Liver (tissue), 9 donors: Measurements from ENCODE around the gene ATG9A. TPM values are rescaled to one million over a fixed set of nuclear protein-coding genes. Genes with fewer than 3 reads are reported as not detected.

Source experiments
- DNase-seq: peaks from one replicate; pipeline ENCODE4 v3.0.0-alpha.2; 2017; ENCODE audit warnings: low spot score
- H3K27ac ChIP-seq, 2 donors: one replicate each; pipeline ENCODE4 v1.7.0; 2013; ENCODE audit warnings: inconsistent platforms in 2 of 2, low read length in 2 of 2, control low read depth in 1 of 2, low read depth in 1 of 2, mild to moderate bottlenecking in 1 of 2
- H3K27me3 ChIP-seq, 4 donors: one replicate each; pipeline versions ENCODE4 v1.6.1 to v1.7.0; 2013; ENCODE audit warnings: low read length in 3 of 4, inconsistent platforms in 1 of 4, mild to moderate bottlenecking in 1 of 4, moderate library complexity in 1 of 4; ENCODE audit not compliant: control insufficient read depth in 4 of 4, insufficient read depth in 4 of 4
- H3K36me3 ChIP-seq, 4 donors: one replicate each; pipeline versions ENCODE4 v1.6.1 to v1.7.0; 2013; ENCODE audit warnings: low read length in 3 of 4, mild to moderate bottlenecking in 3 of 4, low read depth in 1 of 4, moderate library complexity in 1 of 4; ENCODE audit not compliant: control insufficient read depth in 4 of 4, insufficient read depth in 3 of 4
- H3K4me1 ChIP-seq, 4 donors: one replicate each; pipeline versions ENCODE4 v1.6.1 to v1.7.0; 2013; ENCODE audit warnings: low read length in 3 of 4, mild to moderate bottlenecking in 3 of 4, moderate library complexity in 1 of 4; ENCODE audit not compliant: control insufficient read depth in 4 of 4, insufficient read depth in 4 of 4
- H3K4me3 ChIP-seq, 3 donors: one replicate each; pipeline versions ENCODE4 v1.6.1 to v1.7.0; 2013; ENCODE audit warnings: low read length in 3 of 3, control low read depth in 1 of 3, low read depth in 1 of 3, mild to moderate bottlenecking in 1 of 3
- H3K9ac ChIP-seq, 2 donors: one replicate each; pipeline ENCODE4 v1.7.0; 2013; ENCODE audit warnings: low read length in 2 of 2, mild to moderate bottlenecking in 2 of 2, moderate library complexity in 2 of 2, control low read depth in 1 of 2, low read depth in 1 of 2
- H3K9me3 ChIP-seq, 4 donors: one replicate each; pipeline versions ENCODE4 v1.6.1 to v1.7.0; 2013; ENCODE audit warnings: low read length in 3 of 4; ENCODE audit not compliant: control insufficient read depth in 4 of 4
- ATF3 ChIP-seq: IDR thresholded peaks from 2 replicates; pipeline ENCODE4 v1.6.1; 2016; ENCODE audit warnings: antibody characterized with exemption
- FOXA1 ChIP-seq: IDR thresholded peaks from 2 replicates; pipeline ENCODE4 v1.6.1; 2016; ENCODE audit warnings: antibody characterized with exemption
- GABPA ChIP-seq, 2 donors: IDR thresholded peaks in 1 of 2; conservative IDR thresholded peaks in 1 of 2; 2 replicates each; pipeline ENCODE4 v1.6.1; 2016; ENCODE audit warnings: antibody characterized with exemption in 2 of 2, mild to moderate bottlenecking in 1 of 2, moderate library complexity in 1 of 2
- HNF4G ChIP-seq: IDR thresholded peaks from 2 replicates; pipeline ENCODE4 v1.6.1; 2016; ENCODE audit warnings: antibody characterized with exemption
- JUND ChIP-seq, 2 donors: IDR thresholded peaks; 2 replicates each; pipeline ENCODE4 v1.6.1; 2016; ENCODE audit warnings: antibody characterized with exemption in 2 of 2
- MAX ChIP-seq: IDR thresholded peaks from 2 replicates; pipeline ENCODE4 v1.6.1; 2016; ENCODE audit warnings: antibody characterized with exemption
- SP1 ChIP-seq: IDR thresholded peaks from 2 replicates; pipeline ENCODE4 v1.6.1; 2018; ENCODE audit warnings: antibody characterized with exemption, mild to moderate bottlenecking
- TAF1 ChIP-seq: conservative IDR thresholded peaks from 2 replicates; pipeline ENCODE4 v1.6.1; 2016; ENCODE audit warnings: antibody characterized with exemption, mild to moderate bottlenecking
- YY1 ChIP-seq: IDR thresholded peaks from 2 replicates; pipeline ENCODE4 v1.6.1; 2016; ENCODE audit warnings: antibody characterized with exemption, mild to moderate bottlenecking
- ZBTB33 ChIP-seq: IDR thresholded peaks from 2 replicates; pipeline ENCODE4 v1.6.1; 2016; ENCODE audit warnings: antibody characterized with exemption
- WGBS: extraction: QIAGEN DNeasy Blood & Tissue Kit; methylation state at CpG from one replicate; pipeline ENCODE4 v1.1.7; 2013; 5-methylcytosine and 5-hydroxymethylcytosine counted together
- polyA plus RNA-seq, 2 donors: library from polyadenylated mRNA; stranded (reverse) in 1 of 2; unstranded in 1 of 2; fragments of 200-250 nt in 1 of 2; fragments of >200 nt in 1 of 2; fragmentation: Nextera tagmentation in 1 of 2; extraction: Ambion mirVana in 1 of 2; gene quantifications; one replicate each; pipeline versions ENCODE4 v1.2.1 to v1.2.3, GENCODE V29; 2013 to 2015
- total RNA-seq, 2 donors: library from RNA; depleted of rRNA; stranded (reverse); fragments of >200 nt; gene quantifications; one replicate each; pipeline ENCODE4 v1.2.3, GENCODE V29; 2014
- TF ChIP-seq, protein P1 (sequence below): IDR thresholded peaks from 2 replicates; pipeline ENCODE4 v1.6.1; 2016; ENCODE audit warnings: antibody characterized with exemption, mild to moderate bottlenecking
- donor health status: healthy.
- donor health status: healthy.
- donor health status: healthy.
- donor health status: healthy.
- donor health status: healthy.

Gene ATG9A
- total and polyA plus RNA-seq, 4 donors = 24.3 to 68.1 (median 37.9) TPM

DNA sequence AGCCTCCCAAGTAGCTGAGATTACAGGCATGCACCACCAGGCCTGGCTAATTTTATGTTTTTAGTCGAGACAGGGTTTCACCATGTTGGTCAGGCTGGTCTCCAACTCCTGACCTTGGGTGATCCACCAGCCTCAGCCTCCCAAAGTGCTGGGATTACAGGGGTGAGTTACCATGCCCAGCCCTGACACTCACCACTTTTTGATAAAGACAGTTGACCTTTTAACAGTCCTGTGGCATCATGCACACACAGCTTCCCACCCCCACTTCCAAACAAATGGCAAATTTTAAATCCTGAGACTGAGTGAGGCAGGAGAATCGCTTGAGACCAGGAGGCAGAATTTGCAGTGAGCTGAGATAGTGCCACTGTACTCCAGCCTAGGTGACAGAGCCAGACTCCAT is 43.6 kb upstream of the ATG9A start:
- Histone ChIP-seq H3K4me3 (no peak overlapping the region), H3K9me3 (no peaks in the 10 kb centered on the region), H3K4me1 (peaks cover 8 to 24% (median 16%) of the 10 kb centered on the region in 4 donors), H3K36me3 (no peaks in the 10 kb centered on the region), H3K9ac (no peak overlapping the region), H3K27ac (no peak overlapping the region), H3K27me3 (no peaks in the 10 kb centered on the region)
- DNase-seq = no peak
- 81% methylated on average over 2 of the region's 2 CpGs for WGBS
- TF ChIP-seq ATF3 = no peak
- TF ChIP-seq ZBTB33 = no peak
- no peak for TF ChIP-seq GABPA (IDR thresholded peaks at IDR 0.05 in 1 of 2, conservative IDR thresholded peaks at IDR 0.05 in 1 of 2)

- TF ChIP-seq TAF1 (no peak), YY1 (no peak), GABPA (IDR thresholded peaks at IDR 0.05 in 1 of 2, conservative IDR thresholded peaks at IDR 0.05 in 1 of 2) (no peak), ZBTB33 (no peak), FOXA1 (no peak), SP1 (no peak), JUND (IDR thresholded peaks at IDR 0.05) (no peak), MAX (no peak), HNF4G (no peak)
- TF ChIP-seq, protein P1, sequence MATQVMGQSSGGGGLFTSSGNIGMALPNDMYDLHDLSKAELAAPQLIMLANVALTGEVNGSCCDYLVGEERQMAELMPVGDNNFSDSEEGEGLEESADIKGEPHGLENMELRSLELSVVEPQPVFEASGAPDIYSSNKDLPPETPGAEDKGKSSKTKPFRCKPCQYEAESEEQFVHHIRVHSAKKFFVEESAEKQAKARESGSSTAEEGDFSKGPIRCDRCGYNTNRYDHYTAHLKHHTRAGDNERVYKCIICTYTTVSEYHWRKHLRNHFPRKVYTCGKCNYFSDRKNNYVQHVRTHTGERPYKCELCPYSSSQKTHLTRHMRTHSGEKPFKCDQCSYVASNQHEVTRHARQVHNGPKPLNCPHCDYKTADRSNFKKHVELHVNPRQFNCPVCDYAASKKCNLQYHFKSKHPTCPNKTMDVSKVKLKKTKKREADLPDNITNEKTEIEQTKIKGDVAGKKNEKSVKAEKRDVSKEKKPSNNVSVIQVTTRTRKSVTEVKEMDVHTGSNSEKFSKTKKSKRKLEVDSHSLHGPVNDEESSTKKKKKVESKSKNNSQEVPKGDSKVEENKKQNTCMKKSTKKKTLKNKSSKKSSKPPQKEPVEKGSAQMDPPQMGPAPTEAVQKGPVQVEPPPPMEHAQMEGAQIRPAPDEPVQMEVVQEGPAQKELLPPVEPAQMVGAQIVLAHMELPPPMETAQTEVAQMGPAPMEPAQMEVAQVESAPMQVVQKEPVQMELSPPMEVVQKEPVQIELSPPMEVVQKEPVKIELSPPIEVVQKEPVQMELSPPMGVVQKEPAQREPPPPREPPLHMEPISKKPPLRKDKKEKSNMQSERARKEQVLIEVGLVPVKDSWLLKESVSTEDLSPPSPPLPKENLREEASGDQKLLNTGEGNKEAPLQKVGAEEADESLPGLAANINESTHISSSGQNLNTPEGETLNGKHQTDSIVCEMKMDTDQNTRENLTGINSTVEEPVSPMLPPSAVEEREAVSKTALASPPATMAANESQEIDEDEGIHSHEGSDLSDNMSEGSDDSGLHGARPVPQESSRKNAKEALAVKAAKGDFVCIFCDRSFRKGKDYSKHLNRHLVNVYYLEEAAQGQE = no peak
- peaks cover 6 to 18% (median 12%) of the 10 kb centered on the region in 4 donors for H3K4me1 ChIP-seq
- H3K27ac ChIP-seq = no peak overlapping the region
- WGBS = 89% methylated on average over 4 of the region's 4 CpGs
- no peaks in the 10 kb centered on the region for H3K36me3 ChIP-seq
- H3K9me3 ChIP-seq = no peaks in the 10 kb centered on the region
- H3K4me3 ChIP-seq = no peak overlapping the region
- no peak overlapping the region for H3K9ac ChIP-seq
- no peaks in the 10 kb centered on the region for H3K27me3 ChIP-seq
- no peak for DNase-seq
These were observed 42.9 kb upstream of the ATG9A start for GRCh38 chr2:219272356-219272755.
